HG03558 (cell line): Measurements from ENCODE around the gene NCAN.

Experiments
- ATAC-seq: cut with Tn5 transposase; IDR thresholded peaks from one replicate; pipeline ENCODE4 v1.9.1; 2021; ENCODE audit warnings: moderate number of reproducible peaks; ENCODE audit not compliant: unreplicated experiment; ENCODE audit errors: extremely low read depth

Gene NCAN

DNA sequence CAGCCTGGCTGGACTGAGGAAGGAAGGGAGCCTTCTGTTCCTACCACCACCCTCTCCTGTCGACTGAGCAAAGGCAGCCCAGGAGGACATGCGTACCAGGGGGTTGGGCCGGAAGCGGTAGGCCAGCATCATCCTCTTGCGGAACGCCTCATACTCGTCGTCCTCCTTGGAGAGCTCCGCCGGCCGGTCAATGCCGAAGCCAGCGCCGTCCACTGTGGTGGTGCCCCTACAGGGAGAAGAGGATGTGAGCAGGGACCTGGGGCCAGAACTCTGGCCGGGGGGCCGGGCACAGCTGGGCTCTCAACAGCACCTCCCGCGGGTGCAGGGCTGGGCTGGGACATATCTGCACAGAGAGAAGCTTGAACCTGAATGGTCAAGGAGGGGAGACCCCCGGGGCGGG is 65.1 kb downstream of the NCAN start:
- ATAC-seq, result no peak

- no peak for ATAC-seq
Measured at GRCh38 chr19:19278315-19278714, 66.6 kb downstream of the NCAN start.

- ATAC-seq, result no peak
Measured at GRCh38 chr19:19279062-19279612, 67.4 kb downstream of the NCAN start.

- ATAC-seq, result no peak
Measured at GRCh38 chr19:19279853-19280252, 68.1 kb downstream of the NCAN start.

- no peak for ATAC-seq
Measured at GRCh38 chr19:19280561-19280960, 68.8 kb downstream of the NCAN start.

GRCh38 chr19:19285686-19286085 is 73.9 kb downstream of the NCAN start:
- ATAC-seq, result no peak

GRCh38 chr19:19292607-19293006 is 80.8 kb downstream of the NCAN start:
- ATAC-seq, result no peak

DNA sequence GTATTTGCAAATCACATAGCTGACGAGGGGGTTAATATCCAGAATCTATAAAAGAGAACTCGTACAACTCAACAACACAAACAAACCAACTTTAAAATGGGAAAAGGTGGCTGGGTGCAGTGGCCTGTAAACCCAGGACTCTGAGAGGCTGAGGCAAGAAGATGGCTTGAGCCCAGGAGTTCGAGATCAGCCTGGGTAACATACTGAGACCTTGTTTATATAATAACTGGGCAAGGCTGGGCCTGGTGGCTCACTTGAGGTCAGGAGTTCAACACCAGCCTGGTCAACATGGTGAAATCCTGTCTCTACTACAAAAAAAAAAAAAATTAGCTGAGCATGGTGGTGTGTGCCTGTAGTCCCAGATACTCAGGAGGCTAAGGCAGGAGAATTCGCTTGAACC is 83.2 kb downstream of the NCAN start:
- no peak for ATAC-seq

DNA sequence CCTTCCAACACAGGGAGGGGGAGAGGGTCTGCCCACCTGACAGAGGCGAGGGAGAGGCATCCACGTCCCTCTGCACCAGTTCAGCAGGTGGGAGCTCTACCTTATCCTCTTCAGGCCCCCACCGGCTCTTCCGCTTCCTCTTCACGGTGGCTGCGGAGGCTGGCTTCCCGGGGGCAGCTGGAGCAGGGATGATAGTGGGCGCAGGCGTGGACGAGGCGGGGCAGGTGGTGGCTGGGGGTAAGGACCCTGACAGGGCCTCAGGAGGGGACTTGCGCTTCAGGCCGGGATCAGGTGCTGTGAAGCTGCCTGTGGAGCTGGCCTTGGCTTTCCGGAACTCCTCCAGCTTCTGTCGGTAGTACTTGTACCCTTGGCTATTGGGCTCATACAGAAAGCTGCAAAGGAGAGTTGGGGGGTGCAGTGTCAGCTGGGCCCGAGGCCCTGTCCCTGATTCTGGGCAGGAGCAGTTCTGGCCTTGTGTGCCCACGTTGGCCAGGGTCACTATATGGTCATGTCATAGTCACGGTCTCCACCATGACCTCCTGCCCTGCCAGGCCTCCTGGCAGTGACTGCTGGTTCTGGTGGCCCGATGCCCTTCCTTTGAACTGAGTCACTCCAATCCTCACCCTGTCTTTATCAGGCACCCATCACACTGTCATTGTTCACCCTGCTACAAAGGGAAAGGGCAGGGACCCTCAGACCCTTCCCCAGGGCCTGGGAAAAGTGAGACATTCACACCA is 85.4 kb downstream of the NCAN start:
- no peak for ATAC-seq

DNA sequence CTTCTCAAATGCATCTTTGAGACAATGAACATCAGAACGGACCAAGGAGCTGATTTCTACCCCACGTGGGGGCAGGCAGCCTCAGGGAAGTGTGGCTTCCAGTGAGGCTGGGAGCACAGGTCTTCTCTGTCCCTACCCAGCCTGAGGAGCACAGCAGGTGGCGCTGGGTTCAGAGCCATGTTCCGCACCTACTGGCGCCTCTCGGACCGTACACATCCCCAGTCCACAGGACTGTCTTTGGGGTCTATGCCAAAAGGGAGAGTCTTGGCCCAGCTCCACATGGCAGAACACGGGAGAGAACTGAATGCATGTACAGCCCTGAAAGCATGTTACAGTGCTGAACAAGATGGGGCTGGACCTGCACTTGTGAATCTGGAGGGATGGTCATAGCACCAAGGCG is 86.0 kb downstream of the NCAN start:
- no peak for ATAC-seq

- no peak for ATAC-seq
Measured at GRCh38 chr19:19300613-19301012, 88.9 kb downstream of the NCAN start.
